ENCODE results near the gene SEPTIN6.

Gene SEPTIN6

DNA sequence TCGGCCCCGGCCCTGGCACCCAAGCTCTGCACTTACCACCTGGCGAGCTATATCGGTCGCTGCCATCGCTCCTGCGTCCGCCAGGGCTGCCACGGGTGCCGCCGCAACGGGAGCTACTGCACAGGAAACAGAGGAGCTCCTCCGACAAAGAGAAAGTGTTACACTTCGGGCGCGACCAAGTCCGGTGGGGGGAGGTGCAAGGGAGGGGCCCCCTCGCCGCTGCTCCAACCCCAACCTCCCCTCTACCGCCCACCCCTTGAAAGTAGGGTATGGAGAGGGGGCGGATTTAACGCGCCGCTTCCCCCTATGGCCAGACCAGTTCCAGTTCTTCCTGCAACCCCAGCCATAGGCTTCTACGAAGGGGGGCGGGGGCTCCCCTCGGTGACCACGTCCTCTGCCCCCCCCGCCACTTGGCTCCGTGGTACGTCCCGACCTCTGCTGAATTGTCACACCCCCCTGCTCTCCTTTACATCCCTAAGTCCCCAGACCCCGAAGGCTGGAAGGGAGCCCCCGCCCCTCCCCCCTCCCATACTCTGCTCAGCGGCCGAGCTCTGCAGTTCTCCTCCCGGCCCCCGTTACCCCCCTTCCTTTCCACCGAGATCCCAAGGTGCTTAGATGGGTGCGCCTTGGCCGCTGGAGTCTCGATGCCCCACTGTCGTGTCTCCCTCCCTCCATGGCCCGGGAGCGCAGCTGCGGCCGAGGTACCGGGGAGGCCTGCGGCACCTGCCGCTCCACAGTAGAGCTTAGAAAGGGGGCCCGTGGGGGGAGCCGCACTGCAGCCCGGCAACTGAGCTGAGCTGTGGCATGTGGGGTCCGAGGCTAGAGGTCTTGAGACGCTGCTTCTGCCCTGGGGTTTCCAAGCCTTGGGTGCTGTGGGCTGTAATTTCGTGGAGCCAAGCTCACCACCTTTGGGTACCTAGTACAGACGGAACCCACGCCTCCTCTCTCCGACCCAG, at the start of gene SEPTIN6:
Gene SEPTIN6 (minus strand): TSS at position 129 of the 956 bp plus-strand sequence. CDS start 63 bp downstream, at position 66.
- peak in 1 of 2 donors; percentile 27 for DNase-seq

GRCh38 chrX:119738742-119739141, 45.8 kb upstream of the SEPTIN6 start:
- DNase-seq = no peak

GRCh38 chrX:119736206-119736764, 43.3 kb upstream of the SEPTIN6 start:
- DNase-seq = no peak

DNA sequence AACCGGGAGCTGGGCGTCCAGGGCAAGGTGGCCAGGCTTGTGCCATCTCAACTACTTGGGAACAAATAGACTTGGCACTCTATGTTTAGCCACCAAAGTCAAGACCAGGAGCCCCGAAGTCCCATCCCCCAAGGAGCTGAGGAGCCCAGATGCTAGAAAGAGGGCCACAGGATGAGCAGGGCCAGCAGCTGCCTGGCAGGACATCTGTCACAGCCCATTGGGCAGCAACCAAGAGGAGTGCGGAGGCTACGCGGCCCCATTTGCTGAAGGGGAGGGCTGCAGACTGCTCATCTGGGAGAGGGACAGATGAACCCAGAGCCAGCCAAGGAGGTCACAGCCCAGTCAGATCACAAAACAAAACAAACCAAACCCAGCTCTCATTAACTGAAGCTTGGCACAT, 42.5 kb upstream of the SEPTIN6 start:
- DNase-seq = no peak

- peak; percentile 22 to 31 for DNase-seq
These were observed 42.0 kb upstream of the SEPTIN6 start for GRCh38 chrX:119734897-119735339.

DNA sequence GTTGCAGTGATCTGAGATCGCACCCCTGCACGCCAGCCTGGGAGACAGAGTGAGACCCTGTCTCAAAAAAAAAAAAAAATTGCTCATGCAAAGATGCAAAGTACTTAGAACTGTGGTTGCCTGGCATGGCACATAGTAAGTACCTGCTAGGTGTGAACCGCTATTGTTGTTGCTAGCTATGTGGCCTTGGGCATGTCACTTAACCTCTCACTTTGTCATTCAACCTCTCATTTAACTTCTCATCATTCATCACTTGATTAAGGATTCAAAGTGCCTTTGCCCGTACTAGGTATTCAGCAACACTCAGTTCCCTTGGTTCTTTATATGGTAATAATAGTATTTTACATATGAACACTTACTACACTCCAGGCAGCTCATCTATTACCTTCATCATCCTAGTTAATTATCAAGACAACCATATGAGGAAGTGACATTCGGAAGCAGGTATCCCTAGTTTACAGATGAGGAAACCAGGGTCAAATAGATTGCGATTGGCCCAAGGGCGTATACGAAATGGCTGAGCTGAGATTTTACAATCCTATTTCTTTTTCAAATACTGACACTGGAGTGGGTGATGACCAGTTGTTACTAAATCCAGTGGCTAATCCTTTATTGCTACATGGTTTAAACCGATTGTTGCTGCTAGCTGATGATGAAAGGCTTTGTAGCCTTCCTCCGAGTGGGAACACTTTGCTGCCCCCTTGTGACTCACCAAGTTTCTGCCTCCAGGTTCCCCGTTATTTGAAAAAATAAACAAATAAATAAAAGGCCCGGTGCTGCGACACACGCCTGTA, 36.6 kb upstream of the SEPTIN6 start:
- peak in 1 of 2 donors; percentile 25 for DNase-seq

- no peak for DNase-seq
These were observed 35.5 kb upstream of the SEPTIN6 start for GRCh38 chrX:119728487-119728886.

DNA sequence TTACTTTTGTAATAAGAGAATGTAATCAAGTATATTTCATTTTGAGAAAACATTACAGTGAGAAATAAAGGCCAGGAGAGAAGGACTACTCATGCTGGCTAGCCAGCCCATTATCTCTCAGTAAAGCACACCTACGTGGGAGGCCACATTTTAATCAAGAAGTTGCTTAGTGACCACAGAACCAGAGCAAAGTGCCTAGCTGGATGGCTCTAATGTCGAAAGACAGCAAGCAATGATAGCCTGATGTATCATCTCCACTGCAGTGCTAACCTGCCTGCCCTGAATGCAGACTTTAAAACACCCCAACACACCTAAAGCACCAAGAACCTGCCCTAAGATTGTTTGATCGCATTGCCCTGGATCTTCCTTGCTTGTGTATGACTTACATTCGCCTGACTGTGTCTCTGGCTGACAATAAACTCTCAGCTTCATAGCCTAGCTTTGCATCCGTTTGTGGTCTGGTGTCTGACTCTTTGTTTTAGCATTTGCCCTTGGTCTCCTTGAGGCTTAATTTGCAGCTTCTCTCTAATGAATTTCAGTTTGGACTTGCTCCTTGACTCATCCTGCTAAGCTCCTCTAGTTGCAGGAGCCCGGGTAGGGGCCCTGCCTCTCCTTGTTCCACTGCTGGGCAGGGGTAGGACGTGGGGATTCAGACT, 34.1 kb upstream of the SEPTIN6 start:
- no peak for DNase-seq

- no peak for DNase-seq
These were observed 29.0 kb upstream of the SEPTIN6 start for GRCh38 chrX:119721926-119722325.

DNA sequence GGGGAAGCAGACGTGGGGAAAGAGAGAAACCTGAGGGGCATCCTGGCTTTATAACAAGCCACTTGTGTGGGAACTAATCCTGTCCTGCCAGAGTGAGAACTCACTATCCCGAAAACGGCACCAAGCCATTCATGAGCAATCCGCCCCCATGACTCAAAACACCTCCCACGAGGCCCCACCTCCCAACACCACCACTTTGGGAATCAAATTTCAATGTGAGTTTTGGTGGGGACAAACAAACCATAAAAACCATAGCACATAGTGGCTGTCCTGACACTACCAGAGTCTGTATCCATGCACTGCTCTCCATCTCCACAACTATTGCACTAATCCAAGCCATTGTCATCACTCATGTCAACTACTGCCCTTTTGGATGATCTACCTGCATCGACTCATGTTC, 28.5 kb upstream of the SEPTIN6 start:
- no peak for DNase-seq

DNA sequence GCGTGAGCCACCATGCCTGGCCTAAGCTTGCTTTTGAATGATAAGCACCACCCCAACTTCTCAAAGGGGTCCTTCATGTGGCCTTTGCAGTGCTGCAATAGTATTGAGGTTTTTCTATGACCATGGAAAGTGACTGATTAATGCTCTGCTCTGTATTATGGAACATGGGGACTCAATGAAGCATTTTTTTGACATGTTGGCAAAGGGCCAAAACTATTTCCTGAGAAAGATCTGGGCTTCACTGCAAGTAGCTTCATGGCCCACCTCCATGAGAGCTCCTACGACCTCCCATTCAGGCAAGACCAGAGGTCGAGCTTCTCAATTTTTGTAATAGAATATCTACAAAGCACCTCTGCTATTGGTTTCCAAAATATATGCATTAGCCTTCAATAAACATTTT, 16.7 kb upstream of the SEPTIN6 start:
- no peak for DNase-seq

- DNase-seq = no peak
These were observed 16.0 kb upstream of the SEPTIN6 start for GRCh38 chrX:119708936-119709335.

DNA sequence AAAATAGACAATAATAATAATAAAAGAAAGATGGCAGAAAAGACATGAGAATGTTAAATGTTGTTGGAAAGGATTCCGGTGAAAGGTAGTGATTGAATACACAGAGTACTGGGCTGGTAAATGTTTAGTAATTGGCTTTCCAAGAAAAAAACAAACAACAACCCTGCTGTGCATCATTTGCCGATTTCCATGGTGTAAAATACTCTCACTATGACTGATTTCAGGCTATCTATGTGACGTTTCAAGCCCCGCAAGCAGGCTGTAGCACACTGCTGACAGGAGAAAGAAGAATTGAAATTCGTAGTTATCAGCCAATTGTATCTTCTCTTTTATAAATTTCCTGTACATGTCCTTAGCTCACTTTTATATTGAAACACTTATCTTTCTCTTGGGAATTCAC, 13.6 kb upstream of the SEPTIN6 start:
- DNase-seq = no peak

DNA sequence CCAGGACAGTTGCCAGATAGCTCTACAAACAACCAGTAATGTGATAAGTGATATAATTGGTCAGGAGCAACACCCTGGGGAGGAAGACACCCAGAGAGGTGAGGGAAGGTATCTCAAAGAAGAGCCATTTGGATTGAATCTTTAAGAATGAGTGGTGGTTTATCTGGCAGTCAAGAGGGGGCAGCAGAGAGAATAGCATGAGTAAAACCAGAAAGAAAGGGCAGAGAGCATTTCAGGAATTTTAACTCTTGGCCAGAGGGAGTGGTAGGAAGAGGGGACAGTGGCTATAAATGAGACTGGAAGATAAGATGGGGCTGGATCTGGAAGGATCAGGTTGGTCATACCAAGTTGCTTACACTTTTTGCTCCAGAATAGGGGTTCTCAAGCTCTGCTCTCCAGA, 5.9 kb upstream of the SEPTIN6 start:
- DNase-seq = peak in 1 of 2 donors; percentile 14

DNA sequence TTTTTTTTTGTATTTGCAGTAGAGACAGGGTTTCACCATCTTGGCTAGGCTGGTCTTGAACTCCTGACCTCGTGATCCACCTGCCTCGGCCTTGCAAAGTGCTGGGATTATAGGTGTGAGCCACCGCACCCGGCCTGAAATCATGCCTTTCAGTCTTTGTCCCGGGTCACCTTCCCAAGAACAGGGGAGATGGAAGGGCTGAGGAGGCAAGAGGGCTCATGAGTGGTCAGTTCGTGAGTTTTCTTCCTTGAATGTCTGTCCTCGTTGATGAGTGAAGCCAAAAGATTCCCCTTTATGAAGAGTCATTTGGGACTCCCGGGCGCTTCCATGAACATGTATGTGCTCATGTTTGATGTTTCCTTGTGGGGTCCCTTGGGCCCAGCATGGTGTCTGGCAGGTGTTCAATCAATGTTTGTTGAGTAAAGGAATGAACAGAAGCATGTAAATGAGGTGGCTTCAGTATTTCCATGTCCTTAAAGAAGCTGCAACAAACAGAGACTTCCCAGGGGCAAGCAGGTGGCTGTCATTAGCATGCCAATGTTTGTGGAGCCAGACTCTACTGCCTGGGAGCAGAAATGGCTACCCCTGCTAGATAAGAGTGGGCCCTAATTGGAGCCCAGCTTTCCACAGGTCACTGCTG, 3.4 kb upstream of the SEPTIN6 start:
- DNase-seq = no peak

GRCh38 chrX:119695535-119696050, 2.6 kb upstream of the SEPTIN6 start:
- no peak for DNase-seq

DNA sequence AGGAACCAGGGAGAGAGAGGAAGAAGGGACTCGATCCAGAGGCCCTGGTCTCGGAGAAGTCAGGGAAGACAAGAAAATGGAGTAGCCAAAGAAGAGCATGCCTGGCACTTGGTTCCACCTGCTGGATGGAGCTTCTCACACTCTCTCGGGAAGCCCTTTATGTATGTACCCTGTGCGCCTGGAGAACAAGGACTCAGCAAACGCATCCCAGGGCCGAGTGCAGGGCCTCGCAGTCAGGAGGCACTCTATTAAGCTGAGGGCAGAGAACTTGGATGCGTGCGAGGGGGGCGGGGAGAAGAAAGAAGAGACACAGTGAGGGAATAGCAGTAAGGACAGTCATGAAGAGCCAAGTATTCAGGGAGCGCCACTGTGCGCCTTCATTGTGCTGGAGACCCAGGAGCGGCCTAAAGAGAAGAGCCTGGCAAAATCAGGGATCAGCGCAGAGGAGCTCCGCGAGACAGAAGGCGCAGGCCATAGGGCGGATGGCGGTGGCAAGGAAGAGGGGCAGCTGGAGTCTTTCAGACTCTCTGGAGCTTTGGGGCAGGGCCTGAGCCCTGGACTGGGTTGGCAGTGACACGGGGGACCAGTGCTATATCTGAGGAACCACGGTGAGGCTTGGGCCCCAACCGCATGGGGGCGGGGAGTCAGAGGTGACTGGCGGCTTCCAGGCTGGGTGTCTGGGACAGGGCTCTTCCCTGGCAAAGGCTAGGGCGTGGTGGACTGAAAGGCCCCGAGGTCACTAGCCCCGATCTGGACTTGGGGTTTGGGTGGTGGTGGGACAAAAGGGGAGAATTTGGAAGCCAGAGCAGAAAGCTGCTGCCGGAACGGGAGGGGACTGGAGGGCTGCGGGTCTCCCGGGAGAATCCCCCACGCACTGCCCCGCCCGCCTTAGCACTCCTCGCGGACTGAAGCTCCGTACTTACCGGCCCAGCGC, 1.9 kb upstream of the SEPTIN6 start:
- no peak for DNase-seq

DNA sequence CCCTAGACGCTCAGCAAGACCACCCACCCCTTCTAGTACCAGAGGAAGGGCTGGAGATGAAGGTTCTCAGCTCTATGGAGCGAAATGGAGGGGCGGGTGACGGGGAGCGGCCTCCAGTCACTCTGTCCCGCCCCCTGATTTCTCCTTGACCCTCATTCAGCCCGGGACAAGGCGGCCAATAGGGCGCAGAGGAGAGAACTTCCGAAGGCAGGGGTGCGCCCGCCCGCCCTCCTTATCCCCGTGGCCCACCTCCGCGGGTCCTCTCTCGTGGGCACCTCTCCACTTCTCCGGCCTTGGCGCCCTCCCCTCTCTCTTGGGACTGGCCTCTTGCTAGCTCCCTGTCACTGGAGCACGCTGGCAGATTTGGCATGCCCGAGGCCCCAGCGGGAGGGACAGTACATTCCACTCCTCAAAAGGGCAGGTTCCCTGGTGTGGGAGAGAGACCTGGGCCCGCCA, 1.1 kb upstream of the SEPTIN6 start:
- no peak for DNase-seq

DNA sequence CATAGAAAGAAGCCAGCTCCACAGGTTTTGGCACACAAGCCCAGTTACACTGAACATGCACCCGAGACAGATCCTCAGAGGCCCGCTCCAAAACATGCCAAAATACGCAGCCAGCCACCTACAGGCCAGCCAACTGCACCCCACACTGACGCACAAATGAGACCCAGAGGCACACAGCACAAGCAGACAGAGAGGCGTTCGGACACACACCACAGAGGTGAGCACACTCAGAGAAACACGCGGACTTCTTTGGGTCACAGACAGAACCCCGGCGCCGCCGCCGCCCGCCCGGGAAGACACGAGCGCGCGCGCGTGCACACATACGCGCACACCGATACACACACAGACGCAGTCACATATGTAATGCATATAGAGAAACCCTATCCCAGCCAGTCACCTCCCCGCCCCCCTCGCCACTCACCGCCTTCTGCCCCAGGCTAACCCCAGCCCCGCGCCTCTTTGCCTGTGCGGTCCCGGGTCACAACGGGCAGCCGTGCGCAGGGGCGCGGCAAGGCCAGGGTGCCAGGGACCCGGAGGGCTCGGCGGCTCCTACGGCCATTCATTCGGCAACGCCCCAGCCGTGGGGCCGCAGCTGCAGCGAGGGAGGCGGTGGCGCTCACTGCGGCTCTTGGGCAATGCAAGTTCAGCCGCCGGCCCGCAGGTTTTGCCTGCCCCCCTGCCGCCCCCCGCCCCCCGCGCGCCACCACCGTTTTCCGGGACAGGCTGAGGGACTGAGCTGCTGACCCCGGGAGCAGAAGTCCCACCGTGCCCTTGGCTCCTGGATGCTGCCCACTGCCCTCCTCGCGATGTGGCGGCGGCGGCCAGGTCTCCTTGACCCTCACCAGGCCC, 553 bp downstream of the SEPTIN6 start:
- peak in 1 of 2 donors; percentile 5 for DNase-seq

All from hippocampal formation (tissue), 2 donors.